HEK293 (cell line): ENCODE results near the gene JPH3.
A peak's percentile ranks its signal among the peaks of the same experiment; 100 is the strongest.

ENCODE experiments used
- CTCF ChIA-PET: fragments of 350-600 bp; formaldehyde crosslinking; extraction: SDS; loops from one replicate; lab custom pipeline; 2021; ENCODE audit warnings: antibody characterized with exemption; lab: Yijun Ruan, JAX
- POLR2A ChIA-PET: fragments of 300-600 bp; formaldehyde crosslinking; extraction: SDS; loops from one replicate; lab custom pipeline; 2020; ENCODE audit warnings: antibody characterized with exemption, inconsistent platforms; lab: Yijun Ruan, JAX
- H3K27ac ChIP-seq: fragments of 200-500 bp; sonication (Bioruptor generic); 2 replicates; pipeline ENCODE4 v1.5.1; 2014; ENCODE audit warnings: low read depth, low read length, control low read depth, inconsistent platforms; ENCODE audit errors: extremely low read depth
- H3K36me3 ChIP-seq, 2 experiments: fragments of 200-500 bp in 1 of 2; sonication (Bioruptor generic) in 1 of 2; 1 replicate in 1 of 2; 2 replicates in 1 of 2; pipeline ENCODE4 v1.5.1; 2014 to 2017; ENCODE audit warnings: inconsistent platforms in 2 of 2, low read length in 2 of 2; ENCODE audit not compliant: control insufficient read depth in 2 of 2, insufficient read depth in 1 of 2
- H3K4me1 ChIP-seq: fragments of 200-500 bp; sonication (Bioruptor generic); 2 replicates; pipeline ENCODE4 v1.5.1; 2014; ENCODE audit warnings: mild to moderate bottlenecking, low read length, inconsistent platforms; ENCODE audit not compliant: control insufficient read depth, insufficient read depth
- H3K4me3 ChIP-seq: 2 replicates; pipeline ENCODE4 v1.5.1; 2011; ENCODE audit warnings: low read depth, mild to moderate bottlenecking, control low read depth, low read length, moderate library complexity
- H3K9me3 ChIP-seq: fragments of 200-500 bp; sonication (Bioruptor generic); 2 replicates; pipeline ENCODE4 v1.5.1; 2014; ENCODE audit warnings: low read depth, low read length, inconsistent platforms; ENCODE audit not compliant: control insufficient read depth, insufficient read depth
- EGR2 ChIP-seq: fragments of 450-650 bp; formaldehyde crosslinking; IDR thresholded peaks from 2 replicates; pipeline ENCODE4 v1.5.1; 2016; ENCODE audit warnings: low read depth, missing biosample characterization, missing genetic modification characterization
- HIC1 ChIP-seq: fragments of 450-650 bp; formaldehyde crosslinking; IDR thresholded peaks from 2 replicates; pipeline ENCODE4 v1.5.1; 2016; ENCODE audit warnings: missing biosample characterization, missing genetic modification characterization
- KLF10 ChIP-seq: fragments of 450-650 bp; IDR thresholded peaks from 2 replicates; pipeline ENCODE4 v1.5.1; 2018; ENCODE audit warnings: missing biosample characterization, mild to moderate bottlenecking, missing genetic modification characterization
- PRDM6 ChIP-seq: fragments of 450-650 bp; formaldehyde crosslinking; IDR thresholded peaks from 2 replicates; pipeline ENCODE4 v1.5.1; 2017; ENCODE audit warnings: missing biosample characterization, missing genetic modification characterization
- SP7 ChIP-seq: fragments of 450-650 bp; formaldehyde crosslinking; IDR thresholded peaks from 2 replicates; pipeline ENCODE4 v1.5.1; 2016; ENCODE audit warnings: missing biosample characterization, missing genetic modification characterization
- WT1 ChIP-seq: fragments of 450-650 bp; formaldehyde crosslinking; IDR thresholded peaks from 2 replicates; pipeline ENCODE4 v1.5.1; 2016; ENCODE audit warnings: missing biosample characterization, missing genetic modification characterization
- ZBTB1 ChIP-seq: fragments of 450-650 bp; formaldehyde crosslinking; IDR thresholded peaks from 2 replicates; pipeline ENCODE4 v1.5.1; 2016; ENCODE audit warnings: missing biosample characterization, missing genetic modification characterization
- ZBTB17 ChIP-seq: fragments of 450-650 bp; formaldehyde crosslinking; IDR thresholded peaks from 2 replicates; pipeline ENCODE4 v1.5.1; 2016; ENCODE audit warnings: missing biosample characterization, missing genetic modification characterization
- ZBTB26 ChIP-seq: fragments of 450-650 bp; formaldehyde crosslinking; optimal IDR thresholded peaks from 2 replicates; pipeline ENCODE3; 2016; ENCODE audit warnings: missing biosample characterization, mild to moderate bottlenecking, missing genetic modification characterization
- ZFHX2 ChIP-seq: fragments of 450-650 bp; formaldehyde crosslinking; conservative IDR thresholded peaks from 2 replicates; pipeline ENCODE4 v1.5.1; 2016; ENCODE audit warnings: missing biosample characterization, missing genetic modification characterization
- ZFP41 ChIP-seq: fragments of 450-650 bp; formaldehyde crosslinking; IDR thresholded peaks from 2 replicates; pipeline ENCODE4 v1.5.1; 2016; ENCODE audit warnings: missing biosample characterization, missing genetic modification characterization, borderline replicate concordance
- ZNF133 ChIP-seq: fragments of 450-650 bp; formaldehyde crosslinking; IDR thresholded peaks from 2 replicates; pipeline ENCODE4 v1.5.1; 2016; ENCODE audit warnings: missing biosample characterization, missing genetic modification characterization
- ZNF146 ChIP-seq: fragments of 450-650 bp; formaldehyde crosslinking; IDR thresholded peaks from 2 replicates; pipeline ENCODE4 v1.5.1; 2016; ENCODE audit warnings: missing biosample characterization, missing genetic modification characterization
- ZNF23 ChIP-seq: fragments of 450-650 bp; formaldehyde crosslinking; IDR thresholded peaks from 2 replicates; pipeline ENCODE4 v1.5.1; 2016; ENCODE audit warnings: missing biosample characterization, missing genetic modification characterization, borderline replicate concordance
- ZNF324 ChIP-seq: fragments of 450-650 bp; formaldehyde crosslinking; IDR thresholded peaks from 2 replicates; pipeline ENCODE4 v1.5.1; 2016; ENCODE audit warnings: missing biosample characterization, missing genetic modification characterization
- ZNF426 ChIP-seq: fragments of 450-650 bp; formaldehyde crosslinking; IDR thresholded peaks from 2 replicates; pipeline ENCODE4 v1.5.1; 2017; ENCODE audit warnings: missing biosample characterization, missing genetic modification characterization, mild to moderate bottlenecking, inconsistent platforms, moderate library complexity
- ZNF433 ChIP-seq: fragments of 450-650 bp; formaldehyde crosslinking; IDR thresholded peaks from 2 replicates; pipeline ENCODE4 v1.5.1; 2016; ENCODE audit warnings: missing biosample characterization, missing genetic modification characterization, low read depth
- ZNF529 ChIP-seq: fragments of 450-650 bp; formaldehyde crosslinking; IDR thresholded peaks from 2 replicates; pipeline ENCODE4 v1.5.1; 2017; ENCODE audit warnings: missing genetic modification characterization, missing biosample characterization; ENCODE audit not compliant: insufficient replicate concordance
- ZNF560 ChIP-seq: fragments of 450-650 bp; formaldehyde crosslinking; IDR thresholded peaks from 2 replicates; pipeline ENCODE4 v1.5.1; 2017; ENCODE audit warnings: missing biosample characterization, missing genetic modification characterization, borderline replicate concordance
- ZNF580 ChIP-seq: fragments of 450-650 bp; formaldehyde crosslinking; IDR thresholded peaks from 2 replicates; pipeline ENCODE4 v1.5.1; 2016; ENCODE audit warnings: missing biosample characterization, missing genetic modification characterization
- ZNF623 ChIP-seq: fragments of 450-650 bp; formaldehyde crosslinking; IDR thresholded peaks from 2 replicates; pipeline ENCODE4 v1.5.1; 2016; ENCODE audit warnings: missing biosample characterization, missing genetic modification characterization
- ZNF626 ChIP-seq: fragments of 450-650 bp; sonication (Bioruptor Pico); formaldehyde crosslinking; IDR thresholded peaks from 2 replicates; pipeline ENCODE4 v1.5.1; 2018; ENCODE audit warnings: missing biosample characterization, missing genetic modification characterization, inconsistent platforms
- ZNF654 ChIP-seq: fragments of 450-650 bp; formaldehyde crosslinking; IDR thresholded peaks from 2 replicates; pipeline ENCODE4 v1.5.1; 2016; ENCODE audit warnings: low read depth, missing biosample characterization, missing genetic modification characterization
- ZNF670 ChIP-seq: fragments of 450-650 bp; formaldehyde crosslinking; IDR thresholded peaks from 2 replicates; pipeline ENCODE4 v1.5.1; 2016; ENCODE audit warnings: missing biosample characterization, missing genetic modification characterization, low read depth
- TF ChIP-seq, protein P1 (sequence below): fragments of 450-650 bp; formaldehyde crosslinking; IDR thresholded peaks from 2 replicates; pipeline ENCODE4 v1.5.1; 2016; ENCODE audit warnings: missing biosample characterization, missing genetic modification characterization
- TF ChIP-seq, protein P2 (sequence below): IDR thresholded peaks from 2 replicates; pipeline ENCODE4 v1.6.1; 2011; ENCODE audit warnings: mild to moderate bottlenecking, low read depth, low read length, borderline replicate concordance
- TF ChIP-seq, protein P3 (sequence below): fragments of 450-650 bp; formaldehyde crosslinking; IDR thresholded peaks from 2 replicates; pipeline ENCODE4 v1.5.1; 2017; ENCODE audit warnings: missing biosample characterization, missing genetic modification characterization
- TF ChIP-seq, protein P4 (sequence below): fragments of 450-650 bp; formaldehyde crosslinking; IDR thresholded peaks from 2 replicates; pipeline ENCODE4 v1.5.1; 2016; ENCODE audit warnings: missing biosample characterization, missing genetic modification characterization

JPH3 gene

DNA sequence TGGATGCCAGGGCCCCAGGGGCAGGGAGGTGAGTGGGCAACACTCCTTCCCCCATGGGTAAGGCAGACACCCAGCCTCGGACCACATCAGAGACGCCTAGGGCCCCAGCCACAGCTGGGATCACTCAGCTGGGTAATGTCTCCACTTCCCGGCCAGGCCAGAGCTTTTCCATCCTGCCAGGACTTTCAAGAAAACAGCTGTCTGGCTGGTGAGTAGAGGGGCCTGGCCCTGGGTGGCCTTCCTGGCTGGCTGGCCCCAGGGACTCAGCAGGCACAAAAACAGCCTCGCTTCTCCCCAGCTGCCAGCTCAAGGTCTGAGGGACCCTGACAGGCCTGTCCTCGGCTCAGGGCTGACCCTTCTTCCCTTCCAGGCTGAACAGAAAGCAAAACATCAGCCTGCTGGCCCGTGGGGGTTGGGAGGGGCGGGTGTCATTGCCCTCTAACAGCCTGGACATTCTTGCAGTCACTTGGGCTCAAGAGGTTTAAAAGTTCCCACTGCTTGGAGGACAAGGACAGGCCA lies 45.3 kb upstream of the JPH3 start:
- CTCF ChIA-PET = interaction anchor here (0.5 kb wide), 1 partner anchor 129 kb away, joined by 4 read pairs; no protein-coding TSS in a partner anchor
- POLR2A ChIA-PET = no interaction called here

GRCh38 chr16:87558682-87559081 lies 43.6 kb upstream of the JPH3 start:
- Histone ChIP-seq H3K27ac (no peak overlapping the region), H3K4me3 (no peak overlapping the region), H3K4me1 (no peaks in the 10 kb centered on the region), H3K36me3 (no peaks in the 10 kb centered on the region), H3K9me3 (no peaks in the 10 kb centered on the region)
- ChIA-PET POLR2A (no interaction called here), CTCF (no interaction called here)
- TF ChIP-seq EGR2 (tag by site-specific recombination) = peak; percentile 52; the same call in 1 of the 2 replicates
- no peak for TF ChIP-seq WT1 (tag by site-specific recombination)
- peak; percentile 44 for TF ChIP-seq ZFHX2 (tag by site-specific recombination)
- TF ChIP-seq ZNF560 (tag by site-specific recombination) = no peak
- TF ChIP-seq, protein P1, sequence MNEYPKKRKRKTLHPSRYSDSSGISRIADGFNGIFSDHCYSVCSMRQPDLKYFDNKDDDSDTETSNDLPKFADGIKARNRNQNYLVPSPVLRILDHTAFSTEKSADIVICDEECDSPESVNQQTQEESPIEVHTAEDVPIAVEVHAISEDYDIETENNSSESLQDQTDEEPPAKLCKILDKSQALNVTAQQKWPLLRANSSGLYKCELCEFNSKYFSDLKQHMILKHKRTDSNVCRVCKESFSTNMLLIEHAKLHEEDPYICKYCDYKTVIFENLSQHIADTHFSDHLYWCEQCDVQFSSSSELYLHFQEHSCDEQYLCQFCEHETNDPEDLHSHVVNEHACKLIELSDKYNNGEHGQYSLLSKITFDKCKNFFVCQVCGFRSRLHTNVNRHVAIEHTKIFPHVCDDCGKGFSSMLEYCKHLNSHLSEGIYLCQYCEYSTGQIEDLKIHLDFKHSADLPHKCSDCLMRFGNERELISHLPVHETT (tag by site-specific recombination) = no peak
- TF ChIP-seq, protein P2, sequence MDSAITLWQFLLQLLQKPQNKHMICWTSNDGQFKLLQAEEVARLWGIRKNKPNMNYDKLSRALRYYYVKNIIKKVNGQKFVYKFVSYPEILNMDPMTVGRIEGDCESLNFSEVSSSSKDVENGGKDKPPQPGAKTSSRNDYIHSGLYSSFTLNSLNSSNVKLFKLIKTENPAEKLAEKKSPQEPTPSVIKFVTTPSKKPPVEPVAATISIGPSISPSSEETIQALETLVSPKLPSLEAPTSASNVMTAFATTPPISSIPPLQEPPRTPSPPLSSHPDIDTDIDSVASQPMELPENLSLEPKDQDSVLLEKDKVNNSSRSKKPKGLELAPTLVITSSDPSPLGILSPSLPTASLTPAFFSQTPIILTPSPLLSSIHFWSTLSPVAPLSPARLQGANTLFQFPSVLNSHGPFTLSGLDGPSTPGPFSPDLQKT = no peak
- no peak for TF ChIP-seq ZBTB26
- TF ChIP-seq ZNF146 = no peak
- TF ChIP-seq ZNF670 (tag by site-specific recombination) = no peak
- no peak for TF ChIP-seq PRDM6

More for the DNA sequence above, 45.3 kb upstream of the JPH3 start:
- TF ChIP-seq ZNF670 (tag by site-specific recombination) (no peak), HIC1 (tag by site-specific recombination) (no peak), SP7 (no peak), ZNF623 (tag by site-specific recombination) (no peak), ZNF23 (tag by site-specific recombination) (no peak), ZNF433 (tag by site-specific recombination) (no peak), ZBTB17 (tag by site-specific recombination) (no peak), ZNF529 (no peak), ZFP41 (tag by site-specific recombination) (no peak), WT1 (tag by site-specific recombination) (no peak), ZNF654 (no peak), ZBTB1 (no peak), ZNF133 (tag by site-specific recombination) (no peak), ZNF324 (no peak), ZNF626 (tag by site-specific recombination) (no peak), ZNF580 (tag by site-specific recombination) (no peak), ZNF426 (tag by site-specific recombination) (no peak), KLF10 (tag by site-specific recombination) (no peak)
- TF ChIP-seq, protein P3, sequence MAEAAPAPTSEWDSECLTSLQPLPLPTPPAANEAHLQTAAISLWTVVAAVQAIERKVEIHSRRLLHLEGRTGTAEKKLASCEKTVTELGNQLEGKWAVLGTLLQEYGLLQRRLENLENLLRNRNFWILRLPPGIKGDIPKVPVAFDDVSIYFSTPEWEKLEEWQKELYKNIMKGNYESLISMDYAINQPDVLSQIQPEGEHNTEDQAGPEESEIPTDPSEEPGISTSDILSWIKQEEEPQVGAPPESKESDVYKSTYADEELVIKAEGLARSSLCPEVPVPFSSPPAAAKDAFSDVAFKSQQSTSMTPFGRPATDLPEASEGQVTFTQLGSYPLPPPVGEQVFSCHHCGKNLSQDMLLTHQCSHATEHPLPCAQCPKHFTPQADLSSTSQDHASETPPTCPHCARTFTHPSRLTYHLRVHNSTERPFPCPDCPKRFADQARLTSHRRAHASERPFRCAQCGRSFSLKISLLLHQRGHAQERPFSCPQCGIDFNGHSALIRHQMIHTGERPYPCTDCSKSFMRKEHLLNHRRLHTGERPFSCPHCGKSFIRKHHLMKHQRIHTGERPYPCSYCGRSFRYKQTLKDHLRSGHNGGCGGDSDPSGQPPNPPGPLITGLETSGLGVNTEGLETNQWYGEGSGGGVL (tag by site-specific recombination) = no peak
- TF ChIP-seq, protein P4, sequence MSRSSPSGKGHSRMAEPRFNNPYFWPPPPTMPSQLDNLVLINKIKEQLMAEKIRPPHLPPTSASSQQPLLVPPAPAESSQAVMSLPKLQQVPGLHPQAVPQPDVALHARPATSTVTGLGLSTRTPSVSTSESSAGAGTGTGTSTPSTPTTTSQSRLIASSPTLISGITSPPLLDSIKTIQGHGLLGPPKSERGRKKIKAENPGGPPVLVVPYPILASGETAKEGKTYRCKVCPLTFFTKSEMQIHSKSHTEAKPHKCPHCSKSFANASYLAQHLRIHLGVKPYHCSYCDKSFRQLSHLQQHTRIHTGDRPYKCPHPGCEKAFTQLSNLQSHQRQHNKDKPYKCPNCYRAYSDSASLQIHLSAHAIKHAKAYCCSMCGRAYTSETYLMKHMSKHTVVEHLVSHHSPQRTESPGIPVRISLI (tag by site-specific recombination) = no peak
- TF ChIP-seq, all 188 proteins: peak for 0
- H3K4me1 ChIP-seq = no peaks in the 10 kb centered on the region
- no peak overlapping the region for H3K4me3 ChIP-seq
- H3K27ac ChIP-seq = no peak overlapping the region
- H3K9me3 ChIP-seq = no peaks in the 10 kb centered on the region
- no peaks in the 10 kb centered on the region for H3K36me3 ChIP-seq
